ENCODE results near the gene PARP12.

GRCh38 chr7:140024585-140024984 lies 38.2 kb downstream of the PARP12 start:
- TF ChIP-seq EZH2 (IDR thresholded peaks at IDR 0.05) (no peak), CTCF (IDR thresholded peaks at IDR 0.05) (no peak)

Measured in neural progenitor cell (in vitro differentiated cells).